ENCODE results near the gene ZFP36. TPM values are rescaled to one million over a fixed set of nuclear protein-coding genes. Genes with fewer than 3 reads are reported as not detected.

The ZFP36 gene
- polyA plus RNA-seq, 1 donor, result 60.1 TPM

DNA sequence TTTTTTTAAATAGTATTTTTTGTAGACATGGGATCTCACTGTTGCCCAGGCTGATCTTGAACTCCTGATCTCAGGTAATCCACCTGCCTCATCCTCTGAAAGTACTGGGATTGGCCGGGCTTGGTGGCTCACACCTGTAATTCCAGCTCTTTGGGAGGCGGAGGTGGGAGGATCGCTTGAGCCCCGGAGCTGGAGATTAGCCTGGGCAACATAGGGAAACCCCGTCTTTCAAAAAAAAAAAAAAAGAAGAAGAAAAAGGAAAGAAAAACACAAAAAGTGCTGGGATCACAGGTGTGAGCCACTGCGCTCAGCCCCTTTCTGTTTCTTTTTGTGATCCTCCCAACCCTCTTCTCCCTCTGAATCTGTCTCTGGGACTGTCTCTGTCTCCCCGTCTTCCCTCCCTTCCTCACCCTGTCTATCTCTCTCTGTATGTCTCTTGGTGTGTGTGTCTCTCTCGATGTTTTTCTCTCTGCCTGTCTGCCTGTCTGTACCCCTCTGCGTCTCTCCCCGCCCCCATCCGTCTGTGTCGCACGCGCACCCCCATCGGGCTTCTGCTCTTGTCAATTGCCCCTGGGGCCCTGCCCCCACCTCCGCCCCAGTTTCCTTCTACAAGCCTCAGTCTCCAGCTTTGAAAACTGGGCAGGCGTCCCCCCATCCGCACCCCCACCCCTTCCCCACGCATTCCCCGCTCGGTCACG, 540 bp upstream of the ZFP36 start:
- no peak for DNase-seq

DNA sequence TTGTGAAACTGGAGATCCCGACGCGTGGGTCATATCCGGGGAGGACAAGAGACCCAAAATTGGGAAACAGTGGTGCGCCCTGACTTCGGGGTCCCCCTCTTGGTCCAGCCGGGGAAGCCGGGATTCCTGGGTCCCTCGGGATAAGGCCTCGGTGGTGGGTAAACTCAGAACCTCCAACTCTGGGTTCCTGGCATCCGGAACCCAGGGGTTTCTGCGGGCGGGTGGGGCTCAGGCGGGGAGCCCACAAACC, 688 bp downstream of the ZFP36 start:
- DNase-seq, result no peak

DNA sequence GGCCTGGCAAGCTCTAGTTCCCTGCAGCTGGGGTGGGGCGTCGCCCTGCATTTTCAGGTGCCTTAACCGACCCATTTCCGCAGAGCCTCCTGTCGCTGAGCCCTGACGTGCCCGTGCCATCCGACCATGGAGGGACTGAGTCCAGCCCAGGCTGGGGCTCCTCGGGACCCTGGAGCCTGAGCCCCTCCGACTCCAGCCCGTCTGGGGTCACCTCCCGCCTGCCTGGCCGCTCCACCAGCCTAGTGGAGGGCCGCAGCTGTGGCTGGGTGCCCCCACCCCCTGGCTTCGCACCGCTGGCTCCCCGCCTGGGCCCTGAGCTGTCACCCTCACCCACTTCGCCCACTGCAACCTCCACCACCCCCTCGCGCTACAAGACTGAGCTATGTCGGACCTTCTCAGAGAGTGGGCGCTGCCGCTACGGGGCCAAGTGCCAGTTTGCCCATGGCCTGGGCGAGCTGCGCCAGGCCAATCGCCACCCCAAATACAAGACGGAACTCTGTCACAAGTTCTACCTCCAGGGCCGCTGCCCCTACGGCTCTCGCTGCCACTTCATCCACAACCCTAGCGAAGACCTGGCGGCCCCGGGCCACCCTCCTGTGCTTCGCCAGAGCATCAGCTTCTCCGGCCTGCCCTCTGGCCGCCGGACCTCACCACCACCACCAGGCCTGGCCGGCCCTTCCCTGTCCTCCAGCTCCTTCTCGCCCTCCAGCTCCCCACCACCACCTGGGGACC, 1.2 kb downstream of the ZFP36 start:
- DNase-seq, result no peak

DNA sequence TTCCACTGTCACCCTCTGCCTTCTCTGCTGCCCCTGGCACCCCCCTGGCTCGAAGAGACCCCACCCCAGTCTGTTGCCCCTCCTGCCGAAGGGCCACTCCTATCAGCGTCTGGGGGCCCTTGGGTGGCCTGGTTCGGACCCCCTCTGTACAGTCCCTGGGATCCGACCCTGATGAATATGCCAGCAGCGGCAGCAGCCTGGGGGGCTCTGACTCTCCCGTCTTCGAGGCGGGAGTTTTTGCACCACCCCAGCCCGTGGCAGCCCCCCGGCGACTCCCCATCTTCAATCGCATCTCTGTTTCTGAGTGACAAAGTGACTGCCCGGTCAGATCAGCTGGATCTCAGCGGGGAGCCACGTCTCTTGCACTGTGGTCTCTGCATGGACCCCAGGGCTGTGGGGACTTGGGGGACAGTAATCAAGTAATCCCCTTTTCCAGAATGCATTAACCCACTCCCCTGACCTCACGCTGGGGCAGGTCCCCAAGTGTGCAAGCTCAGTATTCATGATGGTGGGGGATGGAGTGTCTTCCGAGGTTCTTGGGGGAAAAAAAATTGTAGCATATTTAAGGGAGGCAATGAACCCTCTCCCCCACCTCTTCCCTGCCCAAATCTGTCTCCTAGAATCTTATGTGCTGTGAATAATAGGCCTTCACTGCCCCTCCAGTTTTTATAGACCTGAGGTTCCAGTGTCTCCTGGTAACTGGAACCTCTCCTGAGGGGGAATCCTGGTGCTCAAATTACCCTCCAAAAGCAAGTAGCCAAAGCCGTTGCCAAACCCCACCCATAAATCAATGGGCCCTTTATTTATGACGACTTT, 2.0 kb downstream of the ZFP36 start:
- no peak for DNase-seq

DNA sequence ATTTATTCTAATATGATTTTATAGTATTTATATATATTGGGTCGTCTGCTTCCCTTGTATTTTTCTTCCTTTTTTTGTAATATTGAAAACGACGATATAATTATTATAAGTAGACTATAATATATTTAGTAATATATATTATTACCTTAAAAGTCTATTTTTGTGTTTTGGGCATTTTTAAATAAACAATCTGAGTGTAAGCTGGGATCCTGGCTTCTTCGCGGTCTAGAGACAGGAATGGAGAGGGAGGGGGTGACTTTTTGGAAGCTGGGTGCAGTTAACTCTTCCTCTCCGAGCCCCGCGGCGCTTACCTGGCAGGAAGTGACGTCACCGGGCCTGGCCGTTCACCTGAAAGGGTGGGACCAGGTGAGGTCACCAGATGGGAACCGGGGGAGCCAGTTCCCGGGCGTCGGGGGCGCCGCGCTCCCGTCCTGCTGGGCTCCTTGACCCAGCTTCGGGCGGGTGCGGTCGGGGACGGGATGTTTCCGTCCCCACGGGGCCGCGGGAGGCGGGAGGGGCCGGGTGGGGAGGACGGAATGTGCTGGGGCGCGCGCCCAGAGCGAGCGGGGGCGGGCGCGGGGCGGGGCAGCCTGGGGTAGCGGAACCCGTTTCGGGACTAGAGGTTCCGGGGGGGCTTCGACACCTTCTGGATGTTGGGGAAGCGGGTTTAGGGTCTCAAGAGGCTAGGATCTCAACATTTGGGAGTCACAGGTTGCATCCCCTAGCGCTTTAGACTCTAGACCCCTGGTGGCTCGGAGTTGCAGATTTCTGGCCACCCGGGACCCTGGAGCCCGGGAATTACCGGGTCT, 2.8 kb downstream of the ZFP36 start:
- peak; percentile 81 for DNase-seq

DNA sequence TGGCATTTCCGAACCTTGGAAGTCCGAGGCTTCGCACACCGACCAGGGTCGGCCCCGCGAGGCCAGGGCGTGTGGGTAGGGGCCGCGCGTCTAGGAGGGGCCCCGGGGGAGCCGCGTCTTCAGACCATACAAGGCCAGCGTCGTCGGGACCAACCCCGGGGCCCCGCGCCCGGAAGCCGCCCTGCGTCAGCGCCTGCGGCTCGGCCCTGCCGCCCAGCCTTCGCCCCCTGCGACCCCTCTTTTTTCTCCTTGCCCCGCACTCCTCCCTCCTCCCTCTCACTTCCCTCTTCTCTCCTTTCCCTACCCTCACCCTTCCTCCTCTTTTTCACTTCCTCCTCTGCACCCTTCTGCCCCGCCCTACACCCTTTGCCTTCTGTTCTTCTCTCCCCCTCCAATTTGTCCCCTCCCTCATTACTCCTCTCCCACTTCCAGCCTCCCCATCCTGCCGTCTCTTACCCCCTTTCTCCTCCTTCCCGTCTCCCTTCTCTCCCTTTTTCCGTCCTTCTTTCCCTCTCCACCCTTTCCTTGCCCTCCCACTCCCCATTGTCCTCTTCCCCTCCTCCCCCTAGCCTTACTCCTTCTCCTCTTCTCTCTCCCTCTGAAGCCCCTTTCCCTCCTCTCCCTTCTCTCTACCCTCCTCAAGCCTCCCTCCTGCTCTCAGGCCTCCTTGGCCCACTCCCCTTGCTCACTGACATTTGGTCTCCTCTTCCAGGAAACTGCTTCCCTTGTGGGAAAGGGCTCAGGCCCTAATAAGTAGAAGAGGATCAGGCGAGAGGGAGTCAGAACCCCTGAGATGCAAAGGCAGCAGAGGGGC, 3.6 kb downstream of the ZFP36 start:
- DNase-seq, result peak; percentile 78

DNA sequence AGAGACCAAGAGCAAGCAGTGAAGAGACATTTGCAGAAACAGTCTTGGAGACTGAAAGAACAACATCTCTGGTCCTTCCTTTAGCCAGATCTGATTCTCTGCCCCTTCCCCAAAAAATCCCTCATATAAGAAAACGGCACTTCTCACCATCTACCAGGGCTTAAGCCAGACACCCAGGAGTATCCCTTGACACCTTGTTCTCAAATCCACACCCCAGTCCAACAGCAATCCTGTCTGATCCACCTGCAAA, 4.1 kb downstream of the ZFP36 start:
- DNase-seq, result no peak

DNA sequence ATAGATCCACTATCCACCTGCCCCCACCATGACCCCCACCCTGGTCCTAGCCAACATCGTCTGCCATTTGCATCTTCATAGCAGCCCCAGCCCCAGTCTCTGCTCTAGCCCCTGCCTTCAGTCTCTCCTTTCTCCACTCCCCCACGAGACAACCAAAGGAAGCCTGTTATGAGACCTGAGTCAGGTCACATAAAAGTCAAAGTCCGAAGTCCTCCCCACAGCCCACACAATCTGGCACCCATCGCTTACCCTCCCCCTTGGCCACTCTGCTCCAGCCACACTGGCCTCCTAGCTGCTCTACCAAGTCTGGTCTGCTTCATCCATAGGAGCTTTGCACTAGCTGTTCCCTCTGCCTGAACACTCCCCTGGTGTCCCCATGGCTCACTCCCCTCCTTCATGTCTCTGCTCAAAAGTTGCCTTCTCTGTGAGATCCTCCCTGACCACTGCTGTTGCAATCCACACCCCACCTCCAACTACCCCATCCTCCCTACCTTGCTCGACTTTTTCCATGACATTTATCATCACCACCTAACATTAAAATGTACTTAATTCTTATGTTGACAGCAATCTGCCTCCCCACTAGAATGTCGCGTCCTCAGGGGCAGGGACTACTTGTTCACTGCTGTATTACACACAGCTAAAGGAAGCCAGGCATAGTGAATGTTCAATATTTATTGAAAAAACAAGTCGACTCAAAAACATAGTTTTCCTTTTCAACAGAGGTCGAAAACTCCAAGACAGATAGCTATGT, 4.6 kb downstream of the ZFP36 start:
- DNase-seq, result no peak

DNA sequence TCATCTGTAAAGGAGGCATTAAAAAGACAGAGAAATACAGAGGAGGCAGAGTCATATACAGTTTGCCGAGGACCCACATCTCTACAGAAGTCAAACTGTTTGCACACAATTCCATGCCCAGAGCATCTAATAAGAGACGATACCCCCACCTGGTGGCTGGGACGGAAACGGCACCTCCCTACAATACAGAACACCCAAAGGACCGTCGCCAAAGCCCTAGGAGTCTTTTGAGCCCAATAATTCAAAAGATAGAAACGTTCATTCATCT, 5.1 kb downstream of the ZFP36 start:
- DNase-seq, result peak; percentile 90

DNA sequence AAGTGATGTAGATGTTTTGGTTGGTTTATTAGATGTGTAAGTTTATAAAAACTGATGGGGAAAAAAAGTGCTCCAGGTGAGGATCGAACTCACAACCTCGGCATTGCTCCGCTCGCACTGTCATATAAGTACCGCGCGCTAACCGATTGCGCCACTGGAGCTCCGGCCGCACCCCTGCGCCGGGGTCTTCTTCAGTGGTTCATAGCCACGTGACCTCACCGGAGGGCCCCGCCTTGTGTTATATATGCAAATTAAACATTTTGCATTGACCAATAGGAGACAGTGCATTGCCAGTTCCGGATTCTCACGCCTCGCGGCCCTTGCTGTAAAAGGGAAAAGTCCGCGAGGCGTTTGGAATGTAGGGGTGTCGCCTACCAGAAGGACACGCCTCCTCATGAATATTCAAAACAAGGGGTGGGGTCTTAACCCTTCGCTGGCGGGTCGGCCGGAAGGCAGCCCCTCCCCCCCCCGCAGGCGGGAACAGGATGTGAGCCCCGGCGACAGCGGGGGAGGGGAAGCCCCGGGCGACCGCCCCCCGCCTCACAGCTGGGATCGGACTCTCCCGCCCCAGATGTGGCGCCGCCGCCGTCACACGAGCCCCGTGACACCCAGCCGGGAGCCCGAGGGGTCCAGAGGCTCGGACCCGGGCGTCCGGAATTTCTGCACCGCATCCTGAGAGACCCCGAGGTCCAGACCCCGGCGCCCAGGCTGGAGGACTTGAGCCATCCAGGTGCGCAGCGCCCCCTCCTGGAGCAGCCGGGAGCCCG, 5.6 kb downstream of the ZFP36 start, which contains the start of gene PLEKHG2:
TSS of gene PLEKHG2 (plus strand) at position 570 of the 767 bp plus-strand sequence. CDS start 1,418 bp downstream, outside the sequence.
- DNase-seq, result peak; percentile 99

DNA sequence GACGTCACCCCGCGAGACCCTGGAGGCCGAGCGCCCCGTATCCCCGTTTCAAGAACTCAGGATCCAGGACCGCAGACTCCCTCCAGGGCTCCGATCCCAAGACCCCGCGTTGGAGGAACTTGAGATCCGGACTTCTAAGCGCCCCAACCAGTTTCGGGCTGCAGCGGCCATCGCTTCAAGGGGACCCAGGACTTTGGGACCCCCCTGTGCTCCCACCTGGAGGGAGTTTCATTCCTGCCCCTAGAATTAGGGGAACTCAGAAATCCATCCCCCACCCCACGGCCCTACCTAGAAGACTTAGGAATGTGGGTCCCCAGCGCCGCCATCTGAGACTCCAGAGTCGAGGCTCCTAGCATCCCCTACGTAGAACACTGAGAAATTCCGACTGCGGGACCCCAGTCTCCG, 6.2 kb downstream of the ZFP36 start:
- no peak for DNase-seq

DNA sequence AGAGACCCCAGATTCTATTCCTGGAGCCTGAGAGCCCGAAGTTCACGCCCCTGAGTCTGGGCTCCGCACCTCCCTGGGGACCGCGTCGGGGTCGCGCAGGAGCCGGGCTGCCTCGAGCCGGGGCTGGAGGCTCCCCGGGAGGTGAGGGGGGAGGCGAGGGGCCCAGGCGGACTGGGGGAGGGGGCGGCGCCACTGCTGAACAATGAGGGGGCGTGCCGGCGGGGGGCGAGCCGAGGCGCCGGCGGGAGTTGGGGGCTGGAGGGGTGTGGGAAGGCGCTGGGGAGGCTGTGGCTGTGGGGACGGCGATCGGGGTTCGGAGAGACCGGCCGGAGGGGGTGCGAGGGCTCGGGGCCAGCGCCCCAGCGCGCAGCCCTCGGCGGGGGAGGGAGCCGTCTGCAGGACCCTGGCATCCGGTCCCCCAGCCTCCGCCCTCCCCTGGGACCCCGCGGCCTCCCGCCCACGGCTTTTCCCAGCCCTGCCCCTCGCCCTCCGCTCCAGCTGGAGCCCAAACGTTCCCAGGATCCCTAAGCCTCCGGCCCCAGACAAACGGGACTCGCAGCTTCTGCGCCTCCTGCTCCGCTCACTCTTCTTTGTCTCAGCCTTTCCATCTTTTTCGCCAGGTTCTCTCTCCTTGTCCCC, 6.7 kb downstream of the ZFP36 start:
- peak; percentile 79 for DNase-seq

DNA sequence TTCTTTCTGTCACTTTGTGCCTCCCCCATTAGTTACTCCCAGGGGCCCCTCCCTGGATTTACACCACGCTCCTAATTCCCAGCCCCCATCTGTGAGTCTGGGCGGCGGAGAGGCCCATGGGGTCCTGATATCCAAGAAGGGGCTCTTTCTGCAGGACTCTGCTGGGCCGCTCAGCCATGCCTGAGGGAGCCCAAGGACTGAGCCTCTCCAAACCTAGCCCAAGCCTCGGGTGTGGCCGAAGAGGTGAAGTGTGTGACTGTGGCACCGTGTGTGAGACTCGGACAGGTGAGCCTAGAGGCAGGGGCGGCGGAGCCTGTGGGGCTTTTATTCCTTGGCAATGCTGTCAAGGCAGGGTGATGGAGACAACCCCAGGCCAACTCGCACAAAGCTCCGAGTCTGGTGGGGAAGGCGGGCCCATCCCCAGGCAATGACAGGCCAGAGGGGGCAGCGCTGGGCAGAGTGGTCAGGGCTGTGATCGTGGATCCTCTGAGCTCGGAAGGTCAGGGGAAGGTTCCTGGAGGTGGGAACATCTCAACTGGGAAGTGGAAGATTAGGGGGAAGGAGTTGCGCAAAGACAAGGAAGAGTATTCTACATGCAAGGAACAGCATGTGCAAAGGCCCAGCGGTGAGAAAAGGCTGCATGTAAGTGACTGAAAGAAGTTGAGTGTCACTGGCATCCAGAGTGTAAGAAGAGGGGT, 7.4 kb downstream of the ZFP36 start:
- DNase-seq, result no peak

DNA sequence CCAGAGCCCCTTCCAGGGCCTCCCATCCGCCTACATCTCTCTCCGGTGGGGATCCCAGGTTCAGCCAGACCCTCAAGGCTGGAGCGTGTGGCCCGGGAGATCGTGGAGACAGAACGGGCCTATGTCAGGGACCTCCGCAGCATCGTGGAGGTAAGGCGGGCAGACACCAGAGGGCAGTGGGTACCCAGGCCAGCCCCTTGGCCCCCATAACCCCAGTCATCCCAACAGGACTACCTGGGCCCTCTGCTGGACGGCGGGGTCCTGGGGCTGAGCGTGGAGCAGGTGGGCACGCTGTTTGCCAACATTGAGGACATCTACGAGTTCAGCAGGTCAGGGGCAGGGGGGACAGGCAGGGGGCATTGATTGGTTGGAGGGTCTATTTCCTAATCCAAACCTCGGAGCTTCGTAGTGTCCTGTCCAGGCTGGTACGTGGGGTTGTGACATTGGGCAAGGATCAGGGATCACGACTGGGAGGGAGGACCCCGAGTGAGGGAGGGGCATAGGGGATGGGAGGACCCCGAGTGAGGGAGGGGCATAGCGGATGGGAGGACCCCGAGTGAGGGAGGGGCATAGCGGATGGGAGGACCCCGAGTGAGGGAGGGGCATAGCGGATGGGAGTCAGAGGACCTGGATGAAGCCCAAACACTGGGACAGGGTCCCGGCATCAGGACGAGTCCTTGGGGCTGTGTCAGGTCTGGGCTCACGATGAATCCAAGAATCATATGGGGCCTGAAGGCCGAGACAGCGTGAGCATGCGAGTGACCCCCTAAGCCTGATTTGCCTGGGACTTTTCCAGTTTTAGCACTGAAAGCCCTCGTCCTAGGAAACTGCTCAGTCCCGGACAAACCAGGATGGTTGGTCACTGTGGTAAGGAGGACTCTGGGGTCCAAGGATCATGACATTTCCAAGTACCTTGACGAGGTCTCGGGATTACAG, 8.7 kb downstream of the ZFP36 start:
- no peak for DNase-seq

DNA sequence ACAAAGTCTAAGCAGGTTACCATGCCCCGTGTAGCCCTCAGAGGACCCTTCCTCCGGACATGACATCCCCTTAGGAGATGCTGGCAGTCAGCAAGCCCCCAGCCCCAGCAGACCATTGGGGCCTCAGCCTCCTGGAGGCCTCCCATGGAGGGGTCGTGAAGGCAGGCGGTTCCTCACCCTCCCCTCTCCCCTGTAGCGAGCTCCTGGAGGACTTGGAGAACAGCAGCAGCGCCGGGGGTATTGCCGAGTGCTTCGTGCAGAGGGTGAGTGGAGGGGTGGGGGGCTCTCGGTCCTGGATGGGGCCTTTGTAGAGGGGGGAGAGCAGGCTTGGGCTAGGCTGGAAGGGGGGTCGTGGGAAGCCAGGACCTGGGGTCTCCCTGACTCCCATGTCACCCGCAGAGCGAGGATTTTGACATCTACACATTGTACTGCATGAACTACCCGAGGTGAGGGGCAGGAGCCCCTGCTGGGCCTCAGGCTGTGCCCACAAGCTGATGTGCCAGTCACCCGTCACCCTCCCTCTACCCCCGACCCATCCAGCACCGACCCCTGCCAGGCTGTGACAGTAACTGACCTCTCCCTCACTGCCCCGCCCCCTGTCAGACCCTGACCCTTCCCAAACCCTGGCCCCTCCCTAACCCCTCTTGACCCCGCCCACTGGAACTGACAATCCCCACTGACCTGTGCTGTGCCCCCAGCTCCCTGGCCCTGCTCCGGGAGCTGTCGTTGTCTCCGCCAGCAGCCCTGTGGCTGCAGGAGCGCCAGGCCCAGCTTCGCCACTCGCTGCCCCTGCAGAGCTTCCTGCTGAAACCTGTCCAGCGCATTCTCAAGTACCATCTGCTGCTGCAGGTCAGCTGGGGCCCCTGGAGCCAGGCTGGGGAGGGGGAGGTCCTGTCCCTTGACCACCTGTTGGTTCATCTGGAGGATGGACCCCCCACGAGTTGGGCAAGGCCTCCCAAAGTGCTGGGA, 9.8 kb downstream of the ZFP36 start:
- no peak for DNase-seq

DNA sequence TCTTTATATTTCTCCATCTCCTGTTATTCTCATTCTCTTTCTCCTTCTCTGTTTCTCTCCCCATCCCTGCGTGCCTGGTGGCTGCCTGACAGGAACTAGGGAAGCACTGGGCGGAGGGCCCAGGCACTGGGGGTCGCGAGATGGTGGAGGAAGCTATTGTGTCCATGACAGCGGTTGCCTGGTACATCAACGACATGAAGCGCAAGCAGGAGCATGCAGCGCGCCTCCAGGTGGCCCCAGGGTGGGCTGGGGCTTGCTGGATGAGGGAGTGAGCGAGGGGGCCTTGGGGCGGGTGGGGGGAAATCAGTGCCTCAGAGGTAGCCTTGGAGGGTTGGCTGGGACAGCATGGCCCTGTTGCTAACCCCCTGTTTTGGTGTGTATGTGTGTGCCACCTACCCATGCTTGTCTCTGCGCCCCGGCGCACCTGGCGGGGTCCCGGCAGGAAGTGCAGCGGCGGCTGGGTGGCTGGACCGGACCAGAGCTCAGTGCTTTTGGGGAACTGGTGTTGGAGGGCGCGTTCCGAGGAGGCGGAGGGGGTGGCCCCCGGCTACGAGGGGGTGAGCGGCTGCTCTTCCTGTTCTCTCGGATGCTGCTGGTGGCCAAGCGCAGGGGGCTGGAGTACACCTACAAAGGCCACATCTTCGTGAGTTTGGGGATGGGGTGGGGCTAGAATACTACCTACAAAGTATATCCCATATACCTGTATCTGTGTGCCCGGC, 11.0 kb downstream of the ZFP36 start:
- DNase-seq, result no peak

DNA sequence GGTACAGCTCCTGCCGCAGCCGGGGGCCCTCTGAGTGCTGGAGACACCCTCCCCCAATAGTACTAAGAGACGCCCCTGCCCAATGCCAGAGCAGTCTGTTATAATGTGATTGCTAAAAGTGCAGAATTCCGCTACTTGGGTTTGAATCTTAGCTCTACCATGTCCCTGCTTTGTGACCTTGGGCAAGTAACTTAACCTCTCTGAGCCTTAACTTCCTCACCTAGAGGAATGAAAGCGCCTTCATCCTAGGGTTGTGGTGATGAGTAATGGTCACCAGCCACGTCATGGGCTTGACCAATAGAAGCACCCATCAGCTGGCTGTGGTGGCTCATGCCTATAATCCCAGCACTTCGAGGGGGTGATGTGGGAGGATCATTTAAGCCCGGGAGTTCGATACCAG, 12.4 kb downstream of the ZFP36 start:
- no peak for DNase-seq

Measured in hindlimb muscle (tissue), 1 donor.